H9 (cell line): ENCODE data around the gene ENO3. TPM values are rescaled to one million over a fixed set of nuclear protein-coding genes. Genes with fewer than 3 reads are reported as not detected.
A peak's percentile ranks its signal among the peaks of the same experiment; 100 is the strongest.

Experiments used
- DNase-seq: peaks from one replicate; pipeline ENCODE4 v3.0.0-alpha.2; 2017
- H2AFZ ChIP-seq: one replicate; pipeline ENCODE4 v1.6.1; 2013; ENCODE audit warnings: mild to moderate bottlenecking, low read length, control low read depth, moderate library complexity
- H2AK5ac ChIP-seq: 2 replicates; pipeline ENCODE4 v1.6.1; 2013; ENCODE audit warnings: low read length, control low read depth, mixed read lengths; ENCODE audit not compliant: insufficient read length
- H2BK120ac ChIP-seq: one replicate; pipeline ENCODE4 v1.6.1; 2013; ENCODE audit warnings: low read depth, mild to moderate bottlenecking, low read length, control low read depth, inconsistent platforms; ENCODE audit not compliant: poor library complexity, severe bottlenecking
- H2BK12ac ChIP-seq: 2 replicates; pipeline ENCODE4 v1.6.1; 2013; ENCODE audit warnings: low read length, control low read depth, mixed read lengths, low read depth; ENCODE audit not compliant: insufficient read length
- H2BK15ac ChIP-seq: 2 replicates; pipeline ENCODE4 v1.6.1; 2013; ENCODE audit warnings: low read depth, low read length, control low read depth
- H2BK20ac ChIP-seq: one replicate; pipeline ENCODE4 v1.6.1; 2013; ENCODE audit warnings: low read depth, mild to moderate bottlenecking, low read length, control low read depth, inconsistent platforms; ENCODE audit not compliant: poor library complexity, severe bottlenecking
- H2BK5ac ChIP-seq: 2 replicates; pipeline ENCODE4 v1.6.1; 2013; ENCODE audit warnings: low read length, control low read depth, mixed read lengths; ENCODE audit not compliant: insufficient read length
- H3K14ac ChIP-seq: 2 replicates; pipeline ENCODE4 v1.6.1; 2013; ENCODE audit warnings: low read length, control low read depth; ENCODE audit not compliant: insufficient read depth
- H3K18ac ChIP-seq: 2 replicates; pipeline ENCODE4 v1.6.1; 2013; ENCODE audit warnings: low read depth, mild to moderate bottlenecking, mixed read lengths, low read length, control low read depth; ENCODE audit not compliant: insufficient read length
- H3K23ac ChIP-seq: 2 replicates; pipeline ENCODE4 v1.6.1; 2013; ENCODE audit warnings: low read length, control low read depth, mixed read lengths, low read depth; ENCODE audit not compliant: insufficient read length
- H3K23me2 ChIP-seq: 2 replicates; pipeline ENCODE4 v1.6.1; 2013; ENCODE audit warnings: low read depth, mild to moderate bottlenecking, mixed read lengths, low read length, control low read depth; ENCODE audit not compliant: insufficient read length, poor library complexity, severe bottlenecking
- H3K27ac ChIP-seq: 2 replicates; pipeline ENCODE4 v1.5.1; 2013; ENCODE audit warnings: low read length, control low read depth, mixed read lengths, low read depth; ENCODE audit not compliant: insufficient read length
- H3K27me3 ChIP-seq: 2 replicates; pipeline ENCODE4 v1.6.1; 2013; ENCODE audit warnings: low read length, control low read depth, inconsistent platforms; ENCODE audit not compliant: insufficient read depth
- H3K4ac ChIP-seq: 2 replicates; pipeline ENCODE4 v1.6.1; 2013; ENCODE audit warnings: low read depth, mild to moderate bottlenecking, control low read depth, inconsistent platforms, low read length, moderate library complexity
- H3K4me1 ChIP-seq: 2 replicates; pipeline ENCODE4 v1.6.1; 2013; ENCODE audit warnings: low read length, control low read depth, inconsistent platforms; ENCODE audit not compliant: insufficient read depth
- H3K4me2 ChIP-seq: 2 replicates; pipeline ENCODE4 v1.6.1; 2013; ENCODE audit warnings: low read length, control low read depth, mixed read lengths; ENCODE audit not compliant: insufficient read length, insufficient read depth
- H3K56ac ChIP-seq: 2 replicates; pipeline ENCODE4 v1.6.1; 2013; ENCODE audit warnings: low read depth, mild to moderate bottlenecking, mixed read lengths, low read length, control low read depth; ENCODE audit not compliant: insufficient read length
- H3K79me1 ChIP-seq: 2 replicates; pipeline ENCODE4 v1.6.1; 2013; ENCODE audit warnings: low read depth, mild to moderate bottlenecking, moderate library complexity, low read length, control low read depth, inconsistent platforms; ENCODE audit not compliant: insufficient read depth, poor library complexity, severe bottlenecking
- H3K79me2 ChIP-seq: 2 replicates; pipeline ENCODE4 v1.6.1; 2013; ENCODE audit warnings: low read length, control low read depth, inconsistent platforms; ENCODE audit not compliant: insufficient read depth
- H3K9ac ChIP-seq: 2 replicates; pipeline ENCODE4 v1.6.1; 2013; ENCODE audit warnings: low read length, control low read depth, mixed read lengths; ENCODE audit not compliant: insufficient read length; ENCODE audit errors: extremely low read depth
- H3K9me3 ChIP-seq: one replicate; pipeline ENCODE4 v1.6.1; 2013; ENCODE audit warnings: low read depth, low read length, inconsistent platforms; ENCODE audit not compliant: control insufficient read depth
- H3T11ph ChIP-seq: one replicate; pipeline ENCODE4 v1.6.1; 2013; ENCODE audit warnings: mild to moderate bottlenecking, low read length, control low read depth, inconsistent platforms
- H4K20me1 ChIP-seq: one replicate; pipeline ENCODE4 v1.6.1; 2013; ENCODE audit not compliant: control insufficient read depth, insufficient read length, insufficient read depth
- H4K5ac ChIP-seq: 2 replicates; pipeline ENCODE4 v1.6.1; 2013; ENCODE audit warnings: low read depth, mild to moderate bottlenecking, mixed read lengths, low read length, control low read depth; ENCODE audit not compliant: insufficient read length
- H4K8ac ChIP-seq: replicated peaks from 2 replicates; pipeline ENCODE4 v1.6.1; 2013; ENCODE audit warnings: low read length, control low read depth, mixed read lengths, low read depth; ENCODE audit not compliant: insufficient read length
- H4K91ac ChIP-seq: 2 replicates; pipeline ENCODE4 v1.6.1; 2013; ENCODE audit warnings: low read depth, mild to moderate bottlenecking, moderate library complexity, mixed read lengths, low read length, control low read depth; ENCODE audit not compliant: insufficient read length
- H3K27ac Mint-ChIP-seq, 3 experiments: 2 replicates in 2 of 3; 3 replicates in 1 of 3; pipeline ENCODE4 v1.8.0; 2020 to 2021; ENCODE audit warnings: mixed read lengths in 3 of 3, mild to moderate bottlenecking in 1 of 3, moderate library complexity in 1 of 3
- H3K27me3 Mint-ChIP-seq: 2 replicates; pipeline ENCODE4 v1.8.0; 2021; ENCODE audit warnings: low read depth, mild to moderate bottlenecking, moderate library complexity, mixed read lengths
- H3K36me3 Mint-ChIP-seq, 3 experiments: 2 replicates in 2 of 3; 3 replicates in 1 of 3; pipeline ENCODE4 v1.8.0; 2020 to 2021; ENCODE audit warnings: low read depth in 3 of 3, mixed read lengths in 3 of 3; ENCODE audit not compliant: insufficient read depth in 1 of 3
- H3K4me1 Mint-ChIP-seq, 2 experiments: 2 replicates each; pipeline ENCODE4 v1.8.0; 2020; ENCODE audit warnings: mixed read lengths in 2 of 2
- H3K4me3 Mint-ChIP-seq, 2 experiments: 2 replicates in 1 of 2; 3 replicates in 1 of 2; pipeline ENCODE4 v1.8.0; 2020 to 2021; ENCODE audit warnings: mild to moderate bottlenecking in 2 of 2, mixed read lengths in 2 of 2, moderate library complexity in 1 of 2
- H3K9me3 Mint-ChIP-seq, 2 experiments: 2 replicates in 1 of 2; 3 replicates in 1 of 2; pipeline ENCODE4 v1.8.0; 2020; ENCODE audit warnings: mild to moderate bottlenecking in 2 of 2, mixed read lengths in 2 of 2, moderate library complexity in 1 of 2
- WGBS: extraction: QIAGEN DNeasy Blood & Tissue Kit; methylation state at CpG from one replicate; pipeline ENCODE4 v1.1.7; 2013; ENCODE audit warnings: missing lambda C conversion rate, low lambda C conversion rate, mixed read lengths; ENCODE audit not compliant: insufficient read length; ENCODE audit errors: extremely low coverage; 5-methylcytosine and 5-hydroxymethylcytosine counted together
- total RNA-seq: library from RNA; stranded (reverse); gene quantifications from 2 replicates; pipeline ENCODE4 v1.2.1, GENCODE V29; 2021
- TF ChIP-seq, protein P1 (sequence below): fragments of 200-600 bp; sonication (generic); conservative IDR thresholded peaks from 3 replicates; pipeline ENCODE4 v1.8.0; 2021; ENCODE audit warnings: antibody characterized with exemption, mild to moderate bottlenecking

The ENO3 gene
- total RNA-seq, 1 experiment from 2014 or later: 25.4 TPM

DNA sequence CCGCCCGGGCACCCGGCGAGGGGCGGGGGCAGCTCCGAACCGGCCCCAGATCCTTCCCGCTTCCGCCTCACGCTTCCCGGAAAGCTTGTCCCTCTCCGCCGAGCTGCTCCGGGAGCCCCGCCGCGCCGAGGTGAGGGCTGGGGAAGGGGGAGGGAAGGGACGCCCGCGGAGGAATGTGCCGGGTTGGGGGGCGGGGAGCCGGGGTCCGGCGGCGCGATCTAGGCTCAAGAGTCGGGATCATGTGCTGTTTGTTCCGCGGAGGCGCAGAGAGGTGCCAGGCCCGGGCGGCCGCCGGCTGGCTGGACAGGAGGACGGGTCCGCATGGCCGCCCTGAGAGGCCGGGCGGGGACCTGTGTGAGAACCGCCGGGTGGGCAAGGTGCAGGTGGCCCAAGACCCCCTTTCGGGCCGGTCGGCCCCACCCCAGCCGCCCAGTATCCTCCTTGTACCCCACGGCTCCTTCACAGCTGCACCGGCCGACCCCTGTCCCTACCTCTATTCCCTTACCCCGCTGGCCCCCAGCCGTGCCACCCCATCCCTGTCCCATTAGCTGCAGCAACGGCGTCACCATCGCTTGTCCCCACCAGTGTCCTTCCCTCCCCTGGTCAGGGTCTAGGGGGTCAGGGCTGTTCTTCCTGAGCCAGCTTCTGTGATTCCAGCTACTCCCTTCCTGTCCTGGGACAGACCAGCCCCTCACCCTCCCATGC, 47.3 kb downstream of the ENO3 start:
- no peaks in the 10 kb centered on the region for H4K20me1 ChIP-seq
- H3K4ac ChIP-seq: no peak overlapping the region
- H2BK5ac ChIP-seq: no peak overlapping the region
- H3K9me3 ChIP-seq: no peaks in the 10 kb centered on the region
- peak overlapping the region; percentile 45 for H3K14ac ChIP-seq
- Mint-ChIP-seq H3K4me1 (peaks cover 12 to 20% of the 10 kb centered on the region in 2 experiments), H3K9me3 (no peaks in the 10 kb centered on the region), H3K4me3 (peak overlapping the region; percentile 88 to 92), H3K36me3 (peaks cover 15 to 28% (median 28%) of the 10 kb centered on the region in 3 experiments), H3K27me3 (peaks cover 26% of the 10 kb centered on the region), H3K27ac (peak overlapping the region in 1 of 3 experiments; percentile 67; a peak in 1 of 7 replicates)
- no peak overlapping the region for H2AK5ac ChIP-seq
- no peak overlapping the region for H4K91ac ChIP-seq
- no peak overlapping the region for H3T11ph ChIP-seq
- no peak overlapping the region for H2AFZ ChIP-seq
- peaks cover 8% of the 10 kb centered on the region for H3K79me1 ChIP-seq
- peaks cover 14% of the 10 kb centered on the region for H3K23me2 ChIP-seq
- no CpG with 5 or more reads among the region's 55 CpGs for WGBS
- H3K9ac ChIP-seq: peak overlapping the region; percentile 48
- H3K23ac ChIP-seq: no peak overlapping the region
- no peak overlapping the region for H4K5ac ChIP-seq
- peak overlapping the region; percentile 95 for H3K4me2 ChIP-seq
- TF ChIP-seq, protein P1, sequence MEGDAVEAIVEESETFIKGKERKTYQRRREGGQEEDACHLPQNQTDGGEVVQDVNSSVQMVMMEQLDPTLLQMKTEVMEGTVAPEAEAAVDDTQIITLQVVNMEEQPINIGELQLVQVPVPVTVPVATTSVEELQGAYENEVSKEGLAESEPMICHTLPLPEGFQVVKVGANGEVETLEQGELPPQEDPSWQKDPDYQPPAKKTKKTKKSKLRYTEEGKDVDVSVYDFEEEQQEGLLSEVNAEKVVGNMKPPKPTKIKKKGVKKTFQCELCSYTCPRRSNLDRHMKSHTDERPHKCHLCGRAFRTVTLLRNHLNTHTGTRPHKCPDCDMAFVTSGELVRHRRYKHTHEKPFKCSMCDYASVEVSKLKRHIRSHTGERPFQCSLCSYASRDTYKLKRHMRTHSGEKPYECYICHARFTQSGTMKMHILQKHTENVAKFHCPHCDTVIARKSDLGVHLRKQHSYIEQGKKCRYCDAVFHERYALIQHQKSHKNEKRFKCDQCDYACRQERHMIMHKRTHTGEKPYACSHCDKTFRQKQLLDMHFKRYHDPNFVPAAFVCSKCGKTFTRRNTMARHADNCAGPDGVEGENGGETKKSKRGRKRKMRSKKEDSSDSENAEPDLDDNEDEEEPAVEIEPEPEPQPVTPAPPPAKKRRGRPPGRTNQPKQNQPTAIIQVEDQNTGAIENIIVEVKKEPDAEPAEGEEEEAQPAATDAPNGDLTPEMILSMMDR: no peak
- no peak overlapping the region for H2BK15ac ChIP-seq
- H2BK20ac ChIP-seq: no peak overlapping the region
- no peak overlapping the region for H3K18ac ChIP-seq
- no peak overlapping the region for H3K27ac ChIP-seq
- no peak overlapping the region for H3K56ac ChIP-seq
- H2BK12ac ChIP-seq: no peak overlapping the region
- H3K27me3 ChIP-seq: no peaks in the 10 kb centered on the region; the same call in 1 of the 2 replicates
- no peak overlapping the region for H2BK120ac ChIP-seq
- peaks cover 4% of the 10 kb centered on the region; the same call in 1 of the 2 replicates for H3K79me2 ChIP-seq
- peak; percentile 72 for DNase-seq
- peaks cover 2% of the 10 kb centered on the region for H3K4me1 ChIP-seq
- no peak overlapping the region for H4K8ac ChIP-seq
